ENCODE measurements around the gene FZD1. TPM values are rescaled to one million over a fixed set of nuclear protein-coding genes. Genes with fewer than 3 reads are reported as not detected.

Gene FZD1
- 10 to 100 TPM; 11.0 to 36.1 (median 20.0) TPM for total RNA-seq

DNA sequence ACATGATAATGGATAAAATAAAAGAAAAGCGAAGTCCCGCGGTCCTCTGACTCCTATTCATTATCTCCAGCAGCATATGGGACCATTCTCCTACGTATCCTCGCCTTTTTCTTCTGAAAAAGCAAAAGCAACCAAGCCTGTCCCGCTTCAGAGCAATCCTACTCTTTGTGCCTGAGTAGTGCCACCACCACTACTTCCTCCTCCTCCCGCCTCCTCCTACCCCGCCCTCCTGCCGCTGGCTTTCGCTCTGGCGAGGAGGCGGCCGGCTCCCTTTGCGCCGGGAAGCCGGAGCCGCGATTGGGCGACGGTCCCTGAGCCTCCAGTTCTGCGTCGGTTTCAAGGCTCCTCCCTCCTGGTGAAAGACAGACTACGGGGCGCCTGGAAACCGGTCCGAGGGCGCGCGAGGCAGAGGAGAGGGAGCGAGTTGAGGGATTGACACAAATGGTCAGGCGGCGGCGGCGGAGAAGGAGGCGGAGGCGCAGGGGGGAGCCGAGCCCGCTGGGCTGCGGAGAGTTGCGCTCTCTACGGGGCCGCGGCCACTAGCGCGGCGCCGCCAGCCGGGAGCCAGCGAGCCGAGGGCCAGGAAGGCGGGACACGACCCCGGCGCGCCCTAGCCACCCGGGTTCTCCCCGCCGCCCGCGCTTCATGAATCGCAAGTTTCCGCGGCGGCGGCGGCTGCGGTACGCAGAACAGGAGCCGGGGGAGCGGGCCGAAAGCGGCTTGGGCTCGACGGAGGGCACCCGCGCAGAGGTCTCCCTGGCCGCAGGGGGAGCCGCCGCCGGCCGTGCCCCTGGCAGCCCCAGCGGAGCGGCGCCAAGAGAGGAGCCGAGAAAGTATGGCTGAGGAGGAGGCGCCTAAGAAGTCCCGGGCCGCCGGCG is at the start of gene FZD1:
Gene FZD1, plus strand, starts transcription at position 388 of the 878 bp plus-strand sequence. Its CDS starts 448 bp downstream, at position 836.
- H3K27me3 ChIP-seq, result no peaks in the 10 kb centered on the region
- H3K9me3 ChIP-seq, result no peaks in the 10 kb centered on the region
- intact Hi-C loops (cut with DNase I; ENCODE audit: low total_unique reads), result no loop called here
- H3K36me3 ChIP-seq, result no peaks in the 10 kb centered on the region
- H3K27ac ChIP-seq, result peak within 1 kb of the TSS; percentile 95 to 96
- H3K4me3 ChIP-seq, result peak within 1 kb of the TSS; percentile 86 to 94 (median 92)
- TF ChIP-seq POLR2A (IDR thresholded peaks at IDR 0.05) (peak; percentile 19), POLR2AphosphoS5 (IDR thresholded peaks at IDR 0.05) (peak; percentile 66 to 77 (median 77))
- TF ChIP-seq, protein P1, sequence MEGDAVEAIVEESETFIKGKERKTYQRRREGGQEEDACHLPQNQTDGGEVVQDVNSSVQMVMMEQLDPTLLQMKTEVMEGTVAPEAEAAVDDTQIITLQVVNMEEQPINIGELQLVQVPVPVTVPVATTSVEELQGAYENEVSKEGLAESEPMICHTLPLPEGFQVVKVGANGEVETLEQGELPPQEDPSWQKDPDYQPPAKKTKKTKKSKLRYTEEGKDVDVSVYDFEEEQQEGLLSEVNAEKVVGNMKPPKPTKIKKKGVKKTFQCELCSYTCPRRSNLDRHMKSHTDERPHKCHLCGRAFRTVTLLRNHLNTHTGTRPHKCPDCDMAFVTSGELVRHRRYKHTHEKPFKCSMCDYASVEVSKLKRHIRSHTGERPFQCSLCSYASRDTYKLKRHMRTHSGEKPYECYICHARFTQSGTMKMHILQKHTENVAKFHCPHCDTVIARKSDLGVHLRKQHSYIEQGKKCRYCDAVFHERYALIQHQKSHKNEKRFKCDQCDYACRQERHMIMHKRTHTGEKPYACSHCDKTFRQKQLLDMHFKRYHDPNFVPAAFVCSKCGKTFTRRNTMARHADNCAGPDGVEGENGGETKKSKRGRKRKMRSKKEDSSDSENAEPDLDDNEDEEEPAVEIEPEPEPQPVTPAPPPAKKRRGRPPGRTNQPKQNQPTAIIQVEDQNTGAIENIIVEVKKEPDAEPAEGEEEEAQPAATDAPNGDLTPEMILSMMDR (IDR thresholded peaks at IDR 0.05), result no peak
- H3K4me1 ChIP-seq, result no peaks in the 10 kb centered on the region
- peak; percentile 95 to 96 for DNase-seq (ENCODE audit: low spot score in 2 of 2)

DNA sequence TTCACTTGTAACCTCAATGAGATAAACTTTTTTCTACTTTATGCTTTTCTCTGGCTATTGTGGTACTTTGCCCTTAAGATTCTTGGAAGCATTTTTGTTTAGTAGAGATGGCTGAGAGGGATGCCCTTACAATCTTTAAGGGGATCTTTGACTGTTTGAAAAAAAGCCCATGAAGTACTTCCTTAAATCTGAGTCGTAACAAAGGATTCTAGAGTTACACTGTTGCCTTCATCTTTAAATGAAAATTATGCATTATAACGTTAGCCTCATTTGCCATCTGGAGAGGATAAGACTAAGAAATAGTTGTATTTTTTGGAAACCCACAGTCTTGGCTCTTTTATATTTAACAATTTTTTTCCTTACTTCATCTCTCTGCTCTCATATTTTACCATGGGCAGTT is 37.8 kb upstream of the FZD1 start:
- Histone ChIP-seq H3K36me3 (no peaks in the 10 kb centered on the region), H3K4me1 (no peaks in the 10 kb centered on the region), H3K4me3 (no peak overlapping the region), H3K27ac (no peak overlapping the region), H3K27me3 (no peaks in the 10 kb centered on the region), H3K9me3 (no peaks in the 10 kb centered on the region)
- intact Hi-C loops (cut with DNase I; ENCODE audit: low total_unique reads), result no loop called here
- TF ChIP-seq, protein P1 (IDR thresholded peaks at IDR 0.05), result no peak
- no peak for TF ChIP-seq POLR2A (IDR thresholded peaks at IDR 0.05)
- TF ChIP-seq POLR2AphosphoS5 (IDR thresholded peaks at IDR 0.05), result no peak
- no peak for DNase-seq (ENCODE audit: low spot score in 2 of 2)

DNA sequence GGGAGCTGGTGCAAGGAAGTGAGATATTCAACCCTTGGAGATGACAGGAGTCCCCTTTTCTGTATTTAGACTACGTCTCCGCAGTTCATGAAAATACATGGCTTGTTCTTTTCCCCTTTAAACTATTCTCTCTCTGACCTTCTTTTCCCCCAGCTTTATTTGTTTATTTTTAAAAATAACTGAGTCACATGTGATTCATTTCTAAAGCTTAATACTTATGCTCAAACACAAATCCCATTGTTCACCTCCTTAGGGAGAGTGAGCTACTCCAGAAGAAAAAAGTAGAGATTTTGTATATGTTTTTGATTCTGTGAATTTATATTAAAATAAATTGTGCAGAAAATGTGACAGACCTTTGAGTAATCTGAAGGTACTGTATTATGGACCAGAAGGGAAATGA is 35.9 kb upstream of the FZD1 start:
- intact Hi-C loops (cut with DNase I; ENCODE audit: low total_unique reads), result no loop called here
- no peak for DNase-seq (ENCODE audit: low spot score in 2 of 2)
- Histone ChIP-seq H3K4me1 (no peaks in the 10 kb centered on the region), H3K4me3 (no peak overlapping the region), H3K36me3 (no peaks in the 10 kb centered on the region), H3K9me3 (no peaks in the 10 kb centered on the region), H3K27me3 (no peaks in the 10 kb centered on the region), H3K27ac (no peak overlapping the region)
- TF ChIP-seq POLR2AphosphoS5 (IDR thresholded peaks at IDR 0.05) (no peak), POLR2A (IDR thresholded peaks at IDR 0.05) (no peak)
- TF ChIP-seq, protein P1 (IDR thresholded peaks at IDR 0.05), result no peak

DNA sequence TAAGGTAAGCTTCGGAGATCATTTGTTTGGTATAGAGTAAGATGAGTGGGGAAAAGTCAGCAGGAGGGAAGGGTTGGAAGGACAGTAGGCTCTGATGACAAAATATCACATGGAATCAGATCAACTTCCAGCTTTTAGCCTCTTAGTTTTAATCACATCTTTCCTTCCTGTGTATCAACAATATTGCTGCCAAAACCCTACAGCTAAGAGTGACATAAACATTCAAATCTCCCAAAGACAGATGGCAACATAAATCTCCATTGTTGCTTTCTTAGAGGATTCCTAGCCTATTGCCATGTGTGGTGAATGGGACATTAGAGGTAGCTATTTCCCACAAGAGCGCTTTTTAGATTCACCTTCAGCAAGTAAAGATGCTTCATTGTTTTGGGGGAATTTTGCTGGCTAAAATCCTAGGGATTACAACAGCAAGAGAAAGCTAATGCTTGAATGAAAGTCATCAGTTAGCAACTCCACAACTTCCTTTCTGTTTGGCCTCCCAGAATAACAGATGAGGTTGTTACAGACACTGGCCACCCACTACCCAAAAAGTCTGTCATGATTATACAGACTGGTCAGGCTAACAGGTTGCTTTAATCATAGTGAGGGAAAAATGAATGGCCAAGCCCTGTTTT is 35.2 kb upstream of the FZD1 start:
- no peaks in the 10 kb centered on the region for H3K4me1 ChIP-seq
- DNase-seq (ENCODE audit: low spot score in 2 of 2), result no peak
- peak overlapping the region in 1 of 2 donors; percentile 38 for H3K27ac ChIP-seq
- no peaks in the 10 kb centered on the region for H3K9me3 ChIP-seq
- no peaks in the 10 kb centered on the region for H3K36me3 ChIP-seq
- no peak overlapping the region for H3K4me3 ChIP-seq
- TF ChIP-seq, protein P1 (IDR thresholded peaks at IDR 0.05), result no peak
- no peak for TF ChIP-seq POLR2A (IDR thresholded peaks at IDR 0.05)
- TF ChIP-seq POLR2AphosphoS5 (IDR thresholded peaks at IDR 0.05), result no peak
- intact Hi-C loops (cut with DNase I; ENCODE audit: low total_unique reads), result no loop called here
- H3K27me3 ChIP-seq, result no peaks in the 10 kb centered on the region

DNA sequence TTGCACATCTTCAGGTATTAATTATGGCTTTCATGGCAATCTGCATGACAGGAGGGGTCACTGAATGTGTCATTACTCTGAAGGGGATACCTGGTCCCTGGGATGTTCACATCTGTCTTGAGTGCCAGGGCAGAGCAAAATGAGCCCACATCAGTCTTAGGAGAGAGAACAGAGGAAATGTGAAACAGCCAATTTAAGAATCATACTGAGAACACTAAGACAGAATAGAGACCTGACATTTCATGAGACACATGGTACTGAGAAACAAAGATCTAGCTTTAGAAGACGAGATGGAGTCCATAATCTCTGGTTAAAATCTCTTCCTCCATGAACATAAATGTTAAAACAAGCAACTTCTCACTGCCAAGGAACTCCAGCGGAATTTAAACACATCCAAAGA is 34.1 kb upstream of the FZD1 start:
- Histone ChIP-seq H3K4me1 (no peaks in the 10 kb centered on the region), H3K9me3 (no peaks in the 10 kb centered on the region), H3K4me3 (no peak overlapping the region), H3K27ac (no peak overlapping the region), H3K27me3 (no peaks in the 10 kb centered on the region), H3K36me3 (no peaks in the 10 kb centered on the region)
- intact Hi-C loops (cut with DNase I; ENCODE audit: low total_unique reads), result no loop called here
- DNase-seq (ENCODE audit: low spot score in 2 of 2), result no peak
- TF ChIP-seq POLR2A (IDR thresholded peaks at IDR 0.05) (no peak), POLR2AphosphoS5 (IDR thresholded peaks at IDR 0.05) (no peak)
- TF ChIP-seq, protein P1 (IDR thresholded peaks at IDR 0.05), result no peak
